ENCODE measurements around the gene C4orf17.

DNA sequence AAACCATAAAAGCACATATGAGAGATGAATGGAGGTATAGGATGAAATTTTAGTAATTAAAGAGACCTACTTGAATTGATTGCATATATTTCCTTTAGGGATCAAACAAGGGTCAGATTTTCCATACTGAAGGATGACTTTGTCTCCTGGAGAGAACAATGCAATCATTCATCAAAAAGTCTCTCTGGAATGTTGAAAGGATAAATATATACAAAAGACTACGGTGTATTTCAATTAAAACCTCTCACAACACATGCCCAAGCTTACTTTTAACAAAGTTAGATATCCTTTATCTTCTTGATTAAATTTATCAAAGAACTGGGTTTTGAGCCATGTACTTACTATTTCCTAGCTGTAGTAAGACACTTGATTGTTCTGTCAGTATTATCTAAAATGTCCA lies 38.9 kb upstream of the C4orf17 start:
- TF ChIP-seq EZH2 (IDR thresholded peaks at IDR 0.05; ENCODE audit: insufficient read depth, poor library complexity, severe bottlenecking) = no peak
- TF ChIP-seq EZH2phosphoT487 (IDR thresholded peaks at IDR 0.05; ENCODE audit: insufficient read depth, low read depth) = no peak
